Activated CD8-positive, alpha-beta memory T cell treated with anti-CD3 and anti-CD28 coated beads, Interleukin-2, amount 50 U/mL, for 24 hours (primary cell): ENCODE results near the gene NT5M.

Experiments used
- DNase-seq: peaks from one replicate; pipeline ENCODE4 v3.0.0-alpha.2; 2020; ENCODE audit errors: extremely low read depth

The NT5M gene

GRCh38 chr17:17395246-17395802, 92.2 kb downstream of the NT5M start:
- no peak for DNase-seq

GRCh38 chr17:17395885-17396284, 92.7 kb downstream of the NT5M start:
- no peak for DNase-seq
